Stimulated activated CD8-positive, alpha-beta memory T cell treated with anti-CD3 and anti-CD28 coated beads, Interleukin-15, amount 100 ng/mL, for 1 hour (primary cell): ENCODE results near the gene CARD8.
A peak's percentile ranks its signal among the peaks of the same experiment; 100 is the strongest.
"Not testable (repeated sequence)": the region's sequence is repeated elsewhere in the genome, so short reads cannot be mapped to it uniquely, and the experiment has no call there.

Experiments
- DNase-seq: peaks from one replicate; pipeline ENCODE4 v3.0.0-alpha.2; 2020; ENCODE audit warnings: low read depth

CARD8 gene

GRCh38 chr19:48255376-48256303, at the start of gene CARD8:
Gene CARD8 (minus strand): TSS chr19:48255912. CDS start chr19:48241020, 14,892 bp downstream.
- peak; percentile 49 for DNase-seq

GRCh38 chr19:48303866-48304265, 48.2 kb upstream of the CARD8 start:
- DNase-seq: no peak

GRCh38 chr19:48303367-48303766, 47.7 kb upstream of the CARD8 start:
- no peak for DNase-seq

- DNase-seq: no peak
Observed at GRCh38 chr19:48302600-48302959, 46.9 kb upstream of the CARD8 start.

GRCh38 chr19:48301886-48302599, 46.3 kb upstream of the CARD8 start:
- no peak for DNase-seq

GRCh38 chr19:48297975-48298374, 42.3 kb upstream of the CARD8 start:
- DNase-seq: no peak

- DNase-seq: no peak
Observed at GRCh38 chr19:48296963-48297734, 41.4 kb upstream of the CARD8 start.

GRCh38 chr19:48295458-48295857, 39.7 kb upstream of the CARD8 start:
- no peak for DNase-seq

GRCh38 chr19:48292798-48293197, 37.1 kb upstream of the CARD8 start:
- no peak for DNase-seq

GRCh38 chr19:48291489-48291815, 35.7 kb upstream of the CARD8 start:
- not testable (repeated sequence) for DNase-seq

- DNase-seq: peak; percentile 48
Observed at GRCh38 chr19:48290771-48291488, 35.2 kb upstream of the CARD8 start.

- no peak for DNase-seq
Observed at GRCh38 chr19:48290401-48290770, 34.7 kb upstream of the CARD8 start.

GRCh38 chr19:48287748-48288147, 32.0 kb upstream of the CARD8 start:
- no peak for DNase-seq

GRCh38 chr19:48284896-48285295, 29.2 kb upstream of the CARD8 start:
- DNase-seq: no peak

- DNase-seq: no peak
Observed at GRCh38 chr19:48283908-48284307, 28.2 kb upstream of the CARD8 start.

GRCh38 chr19:48279747-48280146, 24.0 kb upstream of the CARD8 start:
- no peak for DNase-seq

GRCh38 chr19:48274938-48275337, 19.2 kb upstream of the CARD8 start:
- no peak for DNase-seq

GRCh38 chr19:48274173-48274572, 18.5 kb upstream of the CARD8 start:
- no peak for DNase-seq

- no peak for DNase-seq
Observed at GRCh38 chr19:48271531-48272151, 15.9 kb upstream of the CARD8 start.

- not testable (repeated sequence) for DNase-seq
Observed at GRCh38 chr19:48269617-48270026, 13.9 kb upstream of the CARD8 start.

- DNase-seq: not testable (repeated sequence)
Observed at GRCh38 chr19:48265326-48265725, 9.6 kb upstream of the CARD8 start.

GRCh38 chr19:48260359-48260714, 4.6 kb upstream of the CARD8 start:
- DNase-seq: not testable (repeated sequence)
